Activated CD4-positive, alpha-beta T cell treated with anti-CD3 and anti-CD28 coated beads, Interleukin-2, amount 50 U/mL, for 4 hours (primary cell): Measurements from ENCODE around the gene SPOPL.

Source experiments
- DNase-seq, 2 experiments: peaks; one replicate each; pipeline ENCODE4 v3.0.0-alpha.2; 2020

Gene SPOPL

DNA sequence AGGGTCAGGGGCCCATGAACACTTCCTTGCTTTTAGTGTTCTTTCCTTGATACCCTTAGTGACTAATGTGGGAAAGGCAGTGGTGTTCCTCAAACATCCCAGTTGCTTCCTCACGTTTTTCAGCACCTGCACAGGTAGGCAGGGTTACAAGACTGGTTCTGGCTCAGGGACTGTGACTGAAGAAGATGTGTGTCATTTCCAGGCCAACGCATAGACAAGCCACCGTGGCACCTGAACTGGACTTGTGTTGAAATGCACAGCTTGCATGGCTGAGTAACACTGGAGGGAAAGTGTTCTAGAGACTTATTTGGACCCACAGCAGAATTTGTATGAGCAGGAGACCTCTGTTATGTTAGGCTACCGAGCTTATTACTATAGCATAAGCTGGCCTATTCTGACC is 107.9 kb downstream of the SPOPL start:
- no peak for DNase-seq

DNA sequence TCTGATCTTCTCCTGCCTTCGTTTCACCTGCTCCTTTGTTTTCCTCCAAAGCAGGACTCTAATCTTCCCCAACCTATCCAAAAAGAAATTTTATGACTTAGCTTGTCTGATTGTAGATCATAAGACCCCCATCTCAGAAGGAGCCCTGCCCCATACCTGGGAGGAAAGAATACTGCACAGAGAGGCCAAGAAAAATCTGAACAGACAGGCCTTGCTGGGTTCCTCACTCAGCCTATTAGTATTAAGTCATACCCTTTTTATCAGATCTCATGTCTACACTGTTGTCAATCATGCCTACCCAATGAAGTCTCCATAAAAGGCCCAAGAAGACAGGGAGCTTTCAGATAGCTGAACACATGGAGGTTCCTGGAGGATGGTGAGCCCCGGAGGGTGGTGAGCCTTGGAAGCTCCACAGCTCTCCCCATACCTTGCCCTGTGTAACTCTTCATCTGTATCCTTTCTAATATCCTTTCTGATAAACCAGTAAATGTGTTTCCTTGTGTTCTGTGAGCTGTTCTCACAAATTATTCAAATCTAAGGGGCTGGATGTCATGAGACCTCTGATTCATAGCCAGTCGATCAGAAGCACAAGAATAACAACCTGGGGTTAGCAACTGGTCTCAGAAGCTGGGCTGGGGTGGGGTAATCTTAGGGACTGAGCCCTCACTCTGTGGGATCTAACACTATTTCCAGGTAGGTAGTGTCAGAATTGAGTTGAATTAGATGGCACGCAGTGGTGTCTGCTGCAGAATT is 108.8 kb downstream of the SPOPL start:
- no peak for DNase-seq

DNA sequence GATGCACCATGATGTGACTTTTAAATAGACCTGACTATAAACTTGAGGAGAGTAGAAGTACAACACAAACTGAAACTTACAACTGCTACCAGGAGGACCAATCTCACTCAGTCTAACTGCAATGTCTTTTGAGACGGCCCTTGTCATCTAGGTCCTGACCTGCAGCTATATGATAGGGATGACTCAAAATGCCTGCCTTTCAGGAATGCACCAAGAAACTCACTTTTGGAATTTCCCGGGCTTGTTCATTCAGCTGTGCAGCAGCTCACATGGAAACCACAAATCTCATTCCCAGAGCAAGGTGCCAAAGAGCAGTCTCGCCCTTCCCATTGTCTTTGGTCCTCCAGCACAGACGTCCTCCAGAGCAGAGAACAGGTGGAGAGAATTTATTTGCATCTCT is 113.7 kb downstream of the SPOPL start:
- no peak for DNase-seq

DNA sequence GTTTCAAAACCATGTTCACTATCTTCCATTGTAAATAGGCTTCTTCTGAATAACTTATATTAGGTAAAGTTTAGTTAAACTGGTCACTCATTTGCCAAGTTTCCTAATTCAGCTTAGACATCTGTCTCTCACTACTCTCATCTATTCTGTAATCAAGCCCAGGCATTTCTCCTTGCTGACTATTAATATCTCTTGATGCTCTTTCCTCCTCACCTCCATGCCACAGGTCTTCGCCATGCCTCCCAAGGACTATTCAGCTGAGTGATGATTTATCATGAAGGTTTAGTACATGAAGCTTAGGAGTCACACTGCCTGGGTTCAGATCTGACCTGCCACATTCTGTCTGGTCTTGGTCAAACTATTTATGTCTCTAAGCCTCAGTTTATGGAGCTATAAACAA is 115.5 kb downstream of the SPOPL start:
- DNase-seq: no peak

DNA sequence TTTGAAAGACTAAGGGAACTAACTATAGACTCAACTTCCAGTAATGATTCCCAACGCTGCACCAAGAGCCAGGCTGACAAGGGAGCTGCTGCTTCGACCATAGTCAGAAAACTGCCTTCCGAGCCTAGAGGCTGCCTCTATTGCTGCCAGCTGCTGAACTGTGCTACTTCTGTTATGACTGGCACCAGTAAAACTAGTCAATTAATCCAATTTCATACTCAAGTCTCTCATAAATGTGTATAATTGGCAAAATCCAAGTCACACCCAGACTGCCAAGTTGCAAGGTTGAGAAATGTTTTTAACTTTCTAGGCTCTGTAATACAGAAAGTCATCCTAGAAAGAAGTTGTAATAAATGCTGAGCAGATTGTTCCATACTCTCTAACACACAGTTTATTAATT is 117.4 kb downstream of the SPOPL start:
- no peak for DNase-seq

DNA sequence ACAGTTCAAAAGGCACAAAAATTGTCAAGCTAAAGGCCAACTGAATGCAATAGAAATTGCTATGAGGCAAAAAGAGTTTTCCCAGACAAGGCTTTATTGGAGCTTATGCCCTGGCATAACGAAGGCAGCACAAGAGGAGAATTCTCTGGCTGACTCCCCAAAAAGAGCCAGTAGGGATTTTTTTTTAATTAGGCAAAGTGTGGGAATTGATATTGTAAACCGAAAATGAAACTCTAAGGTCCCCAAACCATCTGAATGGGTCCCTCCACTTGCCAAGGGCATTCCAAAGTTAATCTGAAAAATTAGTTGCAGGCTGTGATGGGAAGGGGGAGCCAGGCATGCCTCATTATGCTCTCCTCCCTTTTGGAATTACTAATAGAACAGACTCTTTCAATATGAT is 118.9 kb downstream of the SPOPL start:
- DNase-seq: no peak

DNA sequence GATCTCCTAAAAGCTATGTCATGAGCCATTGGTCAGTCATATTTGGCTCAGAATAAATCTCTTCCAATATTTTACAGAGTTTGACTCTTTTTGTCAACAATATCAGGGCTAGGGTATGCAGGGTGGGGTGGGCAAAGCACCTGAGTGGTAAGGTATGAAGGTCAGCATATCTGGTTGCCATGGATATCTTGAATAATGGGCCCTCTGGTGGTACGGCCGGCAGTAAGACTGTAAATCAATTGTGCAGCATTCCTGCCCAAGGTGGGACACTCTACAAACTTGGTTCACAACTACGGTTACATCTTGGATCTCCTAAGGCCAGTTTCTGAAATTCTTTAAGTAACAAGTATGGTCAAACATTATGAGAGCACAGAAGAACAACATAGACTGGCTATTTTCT is 119.6 kb downstream of the SPOPL start:
- DNase-seq: no peak

DNA sequence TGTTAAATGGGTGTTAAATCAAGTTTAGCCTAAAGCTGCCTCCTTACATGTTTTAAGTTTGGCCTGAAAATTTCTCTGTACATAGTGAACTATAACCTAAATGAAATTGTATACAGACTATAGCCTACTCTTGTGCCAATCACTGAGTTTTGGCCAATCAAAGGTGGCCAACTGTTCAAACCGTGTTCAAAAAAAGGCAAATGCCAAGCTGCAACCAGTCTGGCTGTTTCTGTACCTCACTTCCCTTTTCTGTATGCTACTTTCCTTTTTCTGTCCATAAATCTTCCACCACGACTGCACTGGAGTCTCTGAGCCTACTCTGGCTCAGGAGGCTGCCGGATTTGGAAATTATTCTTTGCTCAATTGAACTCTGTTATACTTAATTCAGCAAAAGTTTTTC is 121.0 kb downstream of the SPOPL start:
- DNase-seq: no peak
